SK-N-SH (cell line): ENCODE data around the gene CCDC34. TPM values are rescaled to one million over a fixed set of nuclear protein-coding genes. Genes with fewer than 3 reads are reported as not detected.

Source experiments
- CTCF ChIA-PET: fragments of 300-600, 350-600 bp; formaldehyde crosslinking; extraction: SDS; loops from one replicate; lab custom pipeline; 2021; lab: Yijun Ruan, JAX
- POLR2A ChIA-PET: fragments of 350-600 bp; sonication (Branson Sonifier 250); formaldehyde crosslinking; extraction: SDS; loops from one replicate; lab custom pipeline; 2020; ENCODE audit warnings: antibody characterized with exemption, inconsistent platforms; lab: Yijun Ruan, JAX
- DNase-seq: peaks from one replicate; pipeline ENCODE4 v3.0.0; 2012
- H2AFZ ChIP-seq: fragments of 200-600 bp; sonication (generic); 2 replicates; pipeline ENCODE4 v1.8.1; 2016; ENCODE audit warnings: antibody characterized with exemption, mild to moderate bottlenecking, low read depth
- H3F3A ChIP-seq: fragments of 200-600 bp; sonication (generic); replicated peaks from 2 replicates; pipeline ENCODE3; 2016; ENCODE audit warnings: antibody characterized with exemption, mild to moderate bottlenecking; ENCODE audit not compliant: insufficient read depth
- H3K27ac ChIP-seq, 2 experiments: fragments of 200-500 bp in 1 of 2; fragments of 200-600 bp in 1 of 2; sonication (Bioruptor generic) in 1 of 2; sonication (generic), shearing (Covaris generic) in 1 of 2; 2 replicates each; pipeline versions ENCODE4 v1.5.1 to v1.6.1; 2014 to 2016; ENCODE audit warnings: low read depth in 2 of 2, inconsistent platforms in 1 of 2, low read length in 1 of 2, mild to moderate bottlenecking in 1 of 2, mixed read lengths in 1 of 2
- H3K27me3 ChIP-seq: fragments of 200-600 bp; sonication (generic), shearing (Covaris generic); 2 replicates; pipeline ENCODE4 v1.6.1; 2016; ENCODE audit warnings: mixed run types; ENCODE audit not compliant: insufficient read depth
- H3K36me3 ChIP-seq, 2 experiments: fragments of 200-500 bp in 1 of 2; fragments of 200-600 bp in 1 of 2; sonication (Bioruptor generic) in 1 of 2; sonication (generic) in 1 of 2; replicated peaks in 1 of 2; 2 replicates each; pipeline versions ENCODE3 to v1.5.1; 2014 to 2016; ENCODE audit warnings: low read length in 1 of 2, mild to moderate bottlenecking in 1 of 2; ENCODE audit not compliant: insufficient read depth in 2 of 2, control insufficient read depth in 1 of 2
- H3K4me1 ChIP-seq, 2 experiments: fragments of 200-500 bp in 1 of 2; fragments of 200-600 bp in 1 of 2; sonication (Bioruptor generic) in 1 of 2; sonication (generic), shearing (Covaris generic) in 1 of 2; 2 replicates each; pipeline versions ENCODE4 v1.5.1 to v1.6.1; 2014 to 2016; ENCODE audit warnings: low read depth in 1 of 2, low read length in 1 of 2, mixed run types in 1 of 2; ENCODE audit not compliant: insufficient read depth in 2 of 2, control insufficient read depth in 1 of 2
- H3K4me2 ChIP-seq: fragments of 200-600 bp; sonication (generic), shearing (Covaris generic); 2 replicates; pipeline ENCODE4 v1.6.1; 2017; ENCODE audit warnings: mixed run types
- H3K4me3 ChIP-seq, 2 experiments: fragments of 200-500 bp in 1 of 2; fragments of 200-600 bp in 1 of 2; sonication (Bioruptor generic) in 1 of 2; sonication (generic), shearing (Covaris generic) in 1 of 2; 2 replicates each; pipeline versions ENCODE4 v1.5.1 to v1.8.1; 2014 to 2016; ENCODE audit warnings: low read depth in 2 of 2, inconsistent platforms in 1 of 2, low read length in 1 of 2, mild to moderate bottlenecking in 1 of 2, mixed read lengths in 1 of 2, moderate library complexity in 1 of 2
- H3K79me2 ChIP-seq: fragments of 200-600 bp; sonication (generic); 2 replicates; pipeline ENCODE4 v1.8.1; 2017; ENCODE audit warnings: mild to moderate bottlenecking; ENCODE audit not compliant: insufficient read depth
- H3K9ac ChIP-seq: fragments of 200-600 bp; sonication (generic); 2 replicates; pipeline ENCODE4 v1.6.1; 2017; ENCODE audit warnings: mixed run types
- H3K9me2 ChIP-seq: fragments of 200-600 bp; sonication (generic); 2 replicates; pipeline ENCODE4 v1.6.1; 2017; ENCODE audit warnings: mixed run types
- H3K9me3 ChIP-seq: fragments of 200-600 bp; sonication (generic); 2 replicates; pipeline ENCODE4 v1.6.1; 2017; ENCODE audit warnings: mixed run types, mild to moderate bottlenecking, moderate library complexity
- H4K20me1 ChIP-seq: fragments of 200-600 bp; sonication (generic); 2 replicates; pipeline ENCODE4 v1.6.1; 2017; ENCODE audit warnings: mild to moderate bottlenecking, mixed run types; ENCODE audit not compliant: insufficient read depth
- CTCF ChIP-seq: fragments of 200-600 bp; sonication (generic); IDR thresholded peaks from 2 replicates; pipeline ENCODE4 v1.6.1; 2017; ENCODE audit warnings: antibody characterized with exemption, mild to moderate bottlenecking, moderate library complexity
- EP300 ChIP-seq, 2 experiments: IDR thresholded peaks; 2 replicates each; pipeline versions ENCODE4 v1.4.0 to v1.6.1; 2012; ENCODE audit warnings: borderline replicate concordance in 1 of 2, low read depth in 1 of 2, low read length in 1 of 2
- FOXM1 ChIP-seq: IDR thresholded peaks from 2 replicates; pipeline ENCODE4 v1.4.0; 2012; ENCODE audit warnings: low read depth, mild to moderate bottlenecking
- GATA2 ChIP-seq: sonication (generic); formaldehyde crosslinking; IDR thresholded peaks from 2 replicates; pipeline ENCODE4 v1.5.0; 2020; ENCODE audit warnings: mild to moderate bottlenecking, missing genetic modification reagents
- IRF3 ChIP-seq: fragments of 150-350 bp; IDR thresholded peaks from 2 replicates; pipeline ENCODE4 v1.6.1; 2016; ENCODE audit warnings: mild to moderate bottlenecking, low read depth, low read length
- MAX ChIP-seq: IDR thresholded peaks from 2 replicates; pipeline ENCODE4 v1.4.0; 2012; ENCODE audit warnings: low read depth
- MEF2A ChIP-seq: IDR thresholded peaks from 2 replicates; pipeline ENCODE4 v1.4.0; 2012; ENCODE audit warnings: low read depth, borderline replicate concordance
- MXI1 ChIP-seq: IDR thresholded peaks from 2 replicates; pipeline ENCODE4 v1.6.1; 2012; ENCODE audit warnings: mild to moderate bottlenecking, low read depth, low read length, improper control_type of control experiment
- NFIC ChIP-seq: IDR thresholded peaks from 2 replicates; pipeline ENCODE4 v1.4.0; 2012; ENCODE audit warnings: borderline replicate concordance
- PBX3 ChIP-seq: IDR thresholded peaks from 2 replicates; pipeline ENCODE4; 2012
- RCOR1 ChIP-seq: fragments of 150-350 bp; IDR thresholded peaks from 2 replicates; pipeline ENCODE4 v1.6.1; 2017; ENCODE audit warnings: antibody characterized with exemption, low read length
- RXRA ChIP-seq: IDR thresholded peaks from 2 replicates; pipeline ENCODE4 v1.4.0; 2012; ENCODE audit warnings: low read depth, mild to moderate bottlenecking, borderline replicate concordance
- TCF12 ChIP-seq: IDR thresholded peaks from 2 replicates; pipeline ENCODE4 v1.4.0; 2012
- TEAD4 ChIP-seq: IDR thresholded peaks from 2 replicates; pipeline ENCODE4 v1.4.0; 2012; ENCODE audit warnings: mild to moderate bottlenecking, borderline replicate concordance; ENCODE audit not compliant: insufficient read depth
- YY1 ChIP-seq: IDR thresholded peaks from 2 replicates; pipeline ENCODE4 v1.4.0; 2012; ENCODE audit warnings: low read depth, mild to moderate bottlenecking
- ZBTB33 ChIP-seq: IDR thresholded peaks from 2 replicates; pipeline ENCODE4 v1.4.0; 2012; ENCODE audit warnings: low read depth, borderline replicate concordance
- WGBS: methylation state at CpG from one replicate; pipeline ENCODE4 v1.1.6; 2017; ENCODE audit warnings: low lambda C conversion rate; 5-methylcytosine and 5-hydroxymethylcytosine counted together
- polyA plus RNA-seq, 3 experiments: library from polyadenylated mRNA; depleted of rRNA; stranded (reverse); fragments of >200 nt; gene quantifications; 2 replicates each; pipeline ENCODE4 v1.2.3, GENCODE V29; 2012

Gene CCDC34
- polyA plus RNA-seq, 1 of the 3 experiments (the other 2 are of a cell fraction), result 6.7 TPM

GRCh38 chr11:27410272-27410671, 47.3 kb upstream of the CCDC34 start:
- 100% methylated on average over 1 of the region's 1 CpG for WGBS
- Histone ChIP-seq H3K9me3 (no peaks in the 10 kb centered on the region), H3K9me2 (no peaks in the 10 kb centered on the region), H3K79me2 (no peaks in the 10 kb centered on the region), H3K4me3 (no peak overlapping the region), H3K27me3 (no peaks in the 10 kb centered on the region), H3F3A (no peaks in the 10 kb centered on the region), H4K20me1 (no peaks in the 10 kb centered on the region), H3K36me3 (no peaks in the 10 kb centered on the region), H2AFZ (no peak overlapping the region), H3K27ac (no peak overlapping the region), H3K4me1 (no peaks in the 10 kb centered on the region; a peak in 2 of 4 replicates), H3K9ac (no peak overlapping the region), H3K4me2 (no peak overlapping the region)
- CTCF ChIA-PET, result no interaction called here
- TF ChIP-seq IRF3 (no peak), MAX (no peak), PBX3 (no peak), TCF12 (peak; percentile 30)
- POLR2A ChIA-PET, result no interaction called here
- DNase-seq, result no peak

- H3K27ac ChIP-seq, result no peak overlapping the region
- no peaks in the 10 kb centered on the region for H3K36me3 ChIP-seq
- no peaks in the 10 kb centered on the region; a peak in 1 of 4 replicates for H3K4me1 ChIP-seq
- no peak overlapping the region for H3K4me3 ChIP-seq
- POLR2A ChIA-PET, result no interaction called here
- no peaks in the 10 kb centered on the region for H3K79me2 ChIP-seq
- no peaks in the 10 kb centered on the region for H3K9me3 ChIP-seq
- no peak overlapping the region for H3K9ac ChIP-seq
- DNase-seq, result no peak
- 90% methylated on average over 2 of the region's 2 CpGs for WGBS
- no peaks in the 10 kb centered on the region for H4K20me1 ChIP-seq
- no peak overlapping the region for H2AFZ ChIP-seq
- H3F3A ChIP-seq, result no peaks in the 10 kb centered on the region
- H3K4me2 ChIP-seq, result no peak overlapping the region
- H3K9me2 ChIP-seq, result no peaks in the 10 kb centered on the region
- TF ChIP-seq FOXM1 (no peak), MEF2A (no peak), IRF3 (no peak), MAX (no peak), GATA2 (CRISPR knock-in tag) (no peak), TCF12 (no peak), ZBTB33 (no peak), MXI1 (no peak), NFIC (no peak), YY1 (no peak), RCOR1 (no peak), RXRA (no peak), TEAD4 (no peak), EP300 (IDR thresholded peaks at IDR 0.05; ENCODE audit: borderline replicate concordance in 1 of 2, low read depth in 1 of 2, low read length in 1 of 2) (no peak), CTCF (no peak)
- TF ChIP-seq, all 33 proteins: peak for 0
- CTCF ChIA-PET, result no interaction called here
- no peaks in the 10 kb centered on the region for H3K27me3 ChIP-seq
Measured at GRCh38 chr11:27409742-27410141, 46.7 kb upstream of the CCDC34 start.
